ENCODE measurements around the gene ZBTB20.

DNA sequence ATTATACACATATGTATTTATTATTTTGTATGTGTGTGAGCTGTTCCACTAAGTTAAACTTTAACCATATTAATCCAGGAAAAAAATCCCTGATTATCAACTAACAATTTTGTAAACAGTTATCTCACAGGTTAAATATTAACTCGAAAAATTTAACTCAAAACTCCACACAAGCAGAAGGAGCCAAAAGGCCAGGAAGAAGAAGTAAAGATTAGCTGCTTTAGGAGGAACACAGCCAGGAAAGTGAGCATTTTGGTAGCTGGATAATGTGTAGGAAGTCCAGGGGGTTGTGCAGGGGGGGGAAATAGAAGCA, 428.2 kb downstream of the ZBTB20 start:
- TF ChIP-seq, protein P1, sequence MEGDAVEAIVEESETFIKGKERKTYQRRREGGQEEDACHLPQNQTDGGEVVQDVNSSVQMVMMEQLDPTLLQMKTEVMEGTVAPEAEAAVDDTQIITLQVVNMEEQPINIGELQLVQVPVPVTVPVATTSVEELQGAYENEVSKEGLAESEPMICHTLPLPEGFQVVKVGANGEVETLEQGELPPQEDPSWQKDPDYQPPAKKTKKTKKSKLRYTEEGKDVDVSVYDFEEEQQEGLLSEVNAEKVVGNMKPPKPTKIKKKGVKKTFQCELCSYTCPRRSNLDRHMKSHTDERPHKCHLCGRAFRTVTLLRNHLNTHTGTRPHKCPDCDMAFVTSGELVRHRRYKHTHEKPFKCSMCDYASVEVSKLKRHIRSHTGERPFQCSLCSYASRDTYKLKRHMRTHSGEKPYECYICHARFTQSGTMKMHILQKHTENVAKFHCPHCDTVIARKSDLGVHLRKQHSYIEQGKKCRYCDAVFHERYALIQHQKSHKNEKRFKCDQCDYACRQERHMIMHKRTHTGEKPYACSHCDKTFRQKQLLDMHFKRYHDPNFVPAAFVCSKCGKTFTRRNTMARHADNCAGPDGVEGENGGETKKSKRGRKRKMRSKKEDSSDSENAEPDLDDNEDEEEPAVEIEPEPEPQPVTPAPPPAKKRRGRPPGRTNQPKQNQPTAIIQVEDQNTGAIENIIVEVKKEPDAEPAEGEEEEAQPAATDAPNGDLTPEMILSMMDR (IDR thresholded peaks at IDR 0.05; ENCODE audit: low read depth, low read length), result no peak
- no peak for TF ChIP-seq EZH2phosphoT487 (IDR thresholded peaks at IDR 0.05; ENCODE audit: low read depth)

Data from OCI-LY3 (cell line).